Neuronal stem cell (in vitro differentiated cells): ENCODE results near the gene MAP3K4.

Experiments used
- DNase-seq: peaks from one replicate; pipeline ENCODE4 v3.0.0-alpha.2; 2013; ENCODE audit warnings: low spot score
- H2AFZ ChIP-seq: one replicate; pipeline ENCODE4 v1.6.1; 2013; ENCODE audit warnings: mild to moderate bottlenecking, low read length, inconsistent platforms
- H2AK5ac ChIP-seq: 2 replicates; pipeline ENCODE4 v1.6.1; 2013; ENCODE audit warnings: low read depth, mild to moderate bottlenecking, inconsistent platforms, low read length, moderate library complexity, mixed read lengths
- H2BK120ac ChIP-seq: 2 replicates; pipeline ENCODE4 v1.6.1; 2013; ENCODE audit warnings: low read depth, mild to moderate bottlenecking, inconsistent platforms, low read length, moderate library complexity, mixed read lengths
- H2BK12ac ChIP-seq: one replicate; pipeline ENCODE4 v1.6.1; 2013; ENCODE audit warnings: low read length, inconsistent platforms
- H2BK15ac ChIP-seq: 2 replicates; pipeline ENCODE4 v1.6.1; 2013; ENCODE audit warnings: mild to moderate bottlenecking, low read length, inconsistent platforms, mixed read lengths
- H2BK5ac ChIP-seq: one replicate; pipeline ENCODE4 v1.6.1; 2013; ENCODE audit warnings: inconsistent platforms, mild to moderate bottlenecking, low read length, moderate library complexity
- H3K14ac ChIP-seq: one replicate; pipeline ENCODE4 v1.6.1; 2013; ENCODE audit warnings: low read length, inconsistent platforms
- H3K18ac ChIP-seq: 2 replicates; pipeline ENCODE4 v1.6.1; 2013; ENCODE audit warnings: low read length, inconsistent platforms
- H3K23ac ChIP-seq: 2 replicates; pipeline ENCODE4 v1.6.1; 2013; ENCODE audit warnings: low read depth, mild to moderate bottlenecking, mixed read lengths, low read length, inconsistent platforms; ENCODE audit not compliant: poor library complexity
- H3K27ac ChIP-seq: replicated peaks from 3 replicates; pipeline ENCODE4 v1.5.1; 2013; ENCODE audit warnings: low read length, inconsistent platforms
- H3K27me3 ChIP-seq, 3 experiments: 2 replicates each; pipeline ENCODE4 v1.6.1; 2013; ENCODE audit warnings: low read length in 3 of 3, mild to moderate bottlenecking in 2 of 3, inconsistent platforms in 1 of 3, low read depth in 1 of 3, mixed read lengths in 1 of 3, moderate library complexity in 1 of 3; ENCODE audit not compliant: control insufficient read depth in 3 of 3, insufficient read depth in 3 of 3
- H3K36me3 ChIP-seq, 2 donors: replicated peaks in 1 of 2; 2 replicates each; pipeline ENCODE4 v1.6.1; 2013; ENCODE audit warnings: low read length in 2 of 2; ENCODE audit not compliant: control insufficient read depth in 2 of 2, insufficient read depth in 2 of 2
- H3K4ac ChIP-seq: 2 replicates; pipeline ENCODE4 v1.6.1; 2013; ENCODE audit warnings: inconsistent platforms, mild to moderate bottlenecking, low read length, moderate library complexity
- H3K4me1 ChIP-seq, 2 donors: 1 replicate in 1 of 2; 2 replicates in 1 of 2; pipeline ENCODE4 v1.6.1; 2013; ENCODE audit warnings: low read length in 2 of 2, low read depth in 1 of 2; ENCODE audit not compliant: control insufficient read depth in 2 of 2, insufficient read depth in 1 of 2
- H3K4me2 ChIP-seq: one replicate; pipeline ENCODE4 v1.6.1; 2013; ENCODE audit warnings: mild to moderate bottlenecking, low read length, inconsistent platforms; ENCODE audit not compliant: insufficient read depth, poor library complexity, severe bottlenecking
- H3K4me3 ChIP-seq, 2 donors: 2 replicates each; pipeline ENCODE4 v1.5.1; 2013; ENCODE audit warnings: low read length in 2 of 2, mild to moderate bottlenecking in 2 of 2, inconsistent platforms in 1 of 2, moderate library complexity in 1 of 2
- H3K79me1 ChIP-seq: one replicate; pipeline ENCODE4 v1.6.1; 2013; ENCODE audit warnings: low read depth, mild to moderate bottlenecking, inconsistent platforms, low read length, moderate library complexity
- H3K9ac ChIP-seq: one replicate; pipeline ENCODE4 v1.6.1; 2013; ENCODE audit warnings: mild to moderate bottlenecking, low read depth, low read length, inconsistent platforms; ENCODE audit not compliant: poor library complexity
- H3K9me3 ChIP-seq, 2 donors: replicated peaks in 1 of 2; 2 replicates each; pipeline versions ENCODE3 to v1.6.1; 2013; ENCODE audit warnings: low read length in 2 of 2, mild to moderate bottlenecking in 2 of 2, inconsistent platforms in 1 of 2, low read depth in 1 of 2, mixed read lengths in 1 of 2, moderate library complexity in 1 of 2; ENCODE audit not compliant: control insufficient read depth in 2 of 2, insufficient read depth in 1 of 2
- H4K8ac ChIP-seq: one replicate; pipeline ENCODE4 v1.6.1; 2013; ENCODE audit warnings: low read depth, mild to moderate bottlenecking, inconsistent platforms, low read length, moderate library complexity
- H4K91ac ChIP-seq: one replicate; pipeline ENCODE4 v1.6.1; 2013; ENCODE audit warnings: low read length, low read depth, mild to moderate bottlenecking, inconsistent platforms; ENCODE audit not compliant: poor library complexity
- WGBS, 2 donors: extraction: QIAGEN DNeasy Blood & Tissue Kit; methylation state at CpG; one replicate each; pipeline ENCODE4 v1.1.7; 2013; ENCODE audit warnings: missing lambda C conversion rate in 2 of 2, mixed read lengths in 1 of 2; ENCODE audit not compliant: insufficient read length in 2 of 2, insufficient replicate concordance in 1 of 2; ENCODE audit errors: extremely low coverage in 2 of 2; 5-methylcytosine and 5-hydroxymethylcytosine counted together

Gene MAP3K4

DNA sequence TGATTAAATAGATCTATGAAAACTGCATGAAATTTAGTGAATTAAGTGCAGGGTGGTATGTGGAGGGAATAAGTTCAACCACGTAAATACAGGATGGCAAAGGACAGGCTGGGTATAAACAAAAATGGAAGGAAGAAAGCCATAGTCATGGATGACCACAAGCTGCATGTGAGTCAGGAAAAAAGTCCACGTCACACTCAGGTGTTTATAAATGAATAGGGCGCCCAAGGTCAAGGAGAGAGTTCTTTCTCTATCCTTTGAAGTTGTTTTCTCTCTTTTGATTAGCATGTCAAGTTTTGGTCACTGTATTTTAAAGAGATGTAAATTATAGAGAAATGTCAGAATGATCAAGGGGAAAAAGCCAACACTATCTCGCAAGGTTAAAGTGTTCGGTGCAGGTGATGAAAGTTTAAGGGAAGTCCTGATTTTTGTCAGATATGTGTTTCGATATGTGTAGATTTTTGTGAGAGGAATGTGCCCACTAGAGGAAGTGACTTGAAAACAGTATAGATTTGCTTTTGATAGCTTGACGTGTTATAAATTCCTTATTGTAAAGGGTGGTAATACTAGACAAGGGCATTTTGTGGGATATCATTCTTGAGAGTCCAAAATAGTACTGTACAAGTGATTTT is 58.7 kb downstream of the MAP3K4 start:
- Histone ChIP-seq H4K8ac (no peak overlapping the region), H2BK15ac (no peak overlapping the region), H3K4me1 (no peaks in the 10 kb centered on the region), H3K18ac (no peak overlapping the region), H3K27ac (no peak overlapping the region), H2BK12ac (no peak overlapping the region), H4K91ac (no peak overlapping the region), H3K79me1 (no peaks in the 10 kb centered on the region), H3K9me3 (no peaks in the 10 kb centered on the region), H3K4me3 (no peak overlapping the region), H3K27me3 (no peaks in the 10 kb centered on the region), H3K23ac (no peak overlapping the region), H3K36me3 (peaks cover 3 to 58% of the 10 kb centered on the region in 2 donors), H2BK5ac (no peak overlapping the region), H2AFZ (no peak overlapping the region), H2AK5ac (no peak overlapping the region), H3K9ac (no peak overlapping the region), H2BK120ac (no peak overlapping the region), H3K4ac (no peak overlapping the region), H3K4me2 (no peak overlapping the region), H3K14ac (no peak overlapping the region)
- DNase-seq, result no peak
- no CpG with 5 or more reads among the region's 7 CpGs for WGBS, 2 donors

DNA sequence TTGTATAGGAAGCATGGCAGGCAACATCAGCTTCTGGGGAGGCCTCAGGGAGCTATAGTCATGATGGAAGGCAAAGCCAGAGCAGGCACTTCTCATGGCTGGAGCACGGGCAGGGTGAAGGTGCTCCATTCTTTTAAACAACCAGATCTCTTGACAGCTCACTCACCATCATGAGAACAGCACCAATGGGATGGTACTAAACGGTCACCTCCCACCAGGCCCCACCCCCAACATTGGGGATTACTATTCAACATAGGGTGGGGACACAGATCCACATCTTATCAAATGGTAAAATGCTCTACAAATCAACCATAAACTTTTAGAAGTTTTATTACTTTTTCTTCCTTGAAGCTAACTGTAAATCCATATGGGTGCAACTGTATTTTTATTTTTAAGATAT is 61.5 kb downstream of the MAP3K4 start:
- no peak overlapping the region for H3K9ac ChIP-seq
- no peak overlapping the region for H2AK5ac ChIP-seq
- no CpG with 5 or more reads among the region's 2 CpGs for WGBS, 2 donors
- no peak overlapping the region for H2BK15ac ChIP-seq
- no peak overlapping the region for H3K14ac ChIP-seq
- H3K79me1 ChIP-seq, result no peaks in the 10 kb centered on the region
- no peak overlapping the region for H3K4me3 ChIP-seq
- H4K8ac ChIP-seq, result no peak overlapping the region
- no peaks in the 10 kb centered on the region for H3K27me3 ChIP-seq
- no peak overlapping the region for H4K91ac ChIP-seq
- DNase-seq, result no peak
- no peak overlapping the region for H2AFZ ChIP-seq
- H3K4ac ChIP-seq, result no peak overlapping the region
- H3K36me3 ChIP-seq, result peaks cover 3 to 62% of the 10 kb centered on the region in 2 donors
- no peak overlapping the region for H3K23ac ChIP-seq
- H3K4me2 ChIP-seq, result no peak overlapping the region
- no peak overlapping the region for H2BK12ac ChIP-seq
- no peaks in the 10 kb centered on the region for H3K9me3 ChIP-seq
- H2BK5ac ChIP-seq, result no peak overlapping the region
- no peak overlapping the region for H3K27ac ChIP-seq
- H3K18ac ChIP-seq, result no peak overlapping the region
- no peak overlapping the region for H2BK120ac ChIP-seq
- H3K4me1 ChIP-seq, result no peaks in the 10 kb centered on the region

DNA sequence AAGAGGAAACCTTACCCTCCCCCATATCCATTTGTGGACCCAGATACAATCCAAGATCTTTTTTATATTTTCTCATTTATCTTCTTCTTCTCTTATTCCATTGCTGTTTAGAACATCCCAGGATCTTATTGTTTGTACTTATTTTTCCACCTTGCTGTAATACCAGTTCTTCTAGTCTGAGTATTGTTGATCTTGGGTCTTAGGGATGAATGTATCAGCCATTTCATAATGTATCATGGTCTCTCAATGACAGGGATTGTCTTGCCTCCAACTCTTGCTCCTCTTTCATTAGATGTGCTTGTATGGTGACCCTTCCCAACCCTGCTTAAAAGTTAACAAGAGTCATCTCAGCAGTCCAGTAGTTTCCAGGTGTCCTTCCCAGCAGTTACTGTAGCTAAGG is 63.3 kb downstream of the MAP3K4 start:
- Histone ChIP-seq H2BK120ac (no peak overlapping the region), H2AFZ (no peak overlapping the region), H3K23ac (no peak overlapping the region), H2BK5ac (no peak overlapping the region), H3K4ac (no peak overlapping the region), H3K27me3 (no peaks in the 10 kb centered on the region), H3K27ac (no peak overlapping the region), H4K8ac (no peak overlapping the region), H3K79me1 (no peaks in the 10 kb centered on the region), H3K4me3 (no peak overlapping the region), H3K4me2 (no peak overlapping the region), H2BK12ac (no peak overlapping the region), H4K91ac (no peak overlapping the region), H2AK5ac (no peak overlapping the region), H3K36me3 (peaks cover 0 to 44% of the 10 kb centered on the region in 2 donors), H3K9ac (no peak overlapping the region), H3K14ac (no peak overlapping the region), H3K9me3 (no peaks in the 10 kb centered on the region), H2BK15ac (no peak overlapping the region), H3K4me1 (no peaks in the 10 kb centered on the region), H3K18ac (no peak overlapping the region)
- no peak for DNase-seq

DNA sequence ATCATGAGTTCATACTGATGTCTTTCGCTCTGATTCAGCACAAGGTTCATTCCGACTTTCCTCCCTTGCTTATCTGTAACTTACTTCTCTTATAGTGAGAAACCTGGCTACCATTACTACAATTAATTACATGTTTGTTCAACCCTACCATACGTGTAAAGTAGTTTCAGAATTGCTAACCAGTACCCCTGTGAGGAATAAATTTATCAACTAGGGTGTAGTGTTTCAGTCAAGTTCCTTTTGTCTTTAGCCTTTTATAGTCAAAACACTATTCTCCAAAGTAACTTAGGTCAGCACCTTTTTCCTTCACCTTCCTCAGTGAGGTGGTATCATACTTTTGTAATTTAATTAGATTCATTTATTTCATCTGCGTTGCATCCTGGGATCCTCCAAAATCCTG is 64.9 kb downstream of the MAP3K4 start:
- Histone ChIP-seq H4K8ac (no peak overlapping the region), H2BK15ac (no peak overlapping the region), H3K4me1 (no peaks in the 10 kb centered on the region), H3K27me3 (no peaks in the 10 kb centered on the region), H2AFZ (no peak overlapping the region), H2BK12ac (no peak overlapping the region), H3K18ac (no peak overlapping the region), H2BK5ac (no peak overlapping the region), H3K36me3 (peaks cover 0 to 31% of the 10 kb centered on the region in 2 donors), H3K27ac (no peak overlapping the region), H3K9me3 (peaks cover 0 to 3% of the 10 kb centered on the region in 2 donors), H3K9ac (no peak overlapping the region), H3K4me3 (no peak overlapping the region), H2BK120ac (no peak overlapping the region), H4K91ac (no peak overlapping the region), H3K14ac (no peak overlapping the region), H3K23ac (no peak overlapping the region), H3K79me1 (no peaks in the 10 kb centered on the region), H2AK5ac (no peak overlapping the region), H3K4ac (no peak overlapping the region), H3K4me2 (no peak overlapping the region)
- no CpG with 5 or more reads among the region's 4 CpGs for WGBS, 2 donors
- DNase-seq, result no peak
